Stimulated activated CD4-positive, alpha-beta T cell treated with anti-CD3 and anti-CD28 coated beads, TNF-alpha, amount 100 ng/mL, for 24 hours (primary cell): ENCODE results near the gene PFKFB2.

Source experiments
- DNase-seq, 3 experiments: peaks; one replicate each; pipeline ENCODE4 v3.0.0-alpha.2; 2020; ENCODE audit warnings: low read depth in 3 of 3

PFKFB2 gene

GRCh38 chr1:207088701-207089626, 35.9 kb downstream of the PFKFB2 start, which contains the start of gene C4BPB:
Gene C4BPB (plus strand): TSS chr1:207088860. CDS start chr1:207089532, 672 bp downstream.
- no peak for DNase-seq

DNA sequence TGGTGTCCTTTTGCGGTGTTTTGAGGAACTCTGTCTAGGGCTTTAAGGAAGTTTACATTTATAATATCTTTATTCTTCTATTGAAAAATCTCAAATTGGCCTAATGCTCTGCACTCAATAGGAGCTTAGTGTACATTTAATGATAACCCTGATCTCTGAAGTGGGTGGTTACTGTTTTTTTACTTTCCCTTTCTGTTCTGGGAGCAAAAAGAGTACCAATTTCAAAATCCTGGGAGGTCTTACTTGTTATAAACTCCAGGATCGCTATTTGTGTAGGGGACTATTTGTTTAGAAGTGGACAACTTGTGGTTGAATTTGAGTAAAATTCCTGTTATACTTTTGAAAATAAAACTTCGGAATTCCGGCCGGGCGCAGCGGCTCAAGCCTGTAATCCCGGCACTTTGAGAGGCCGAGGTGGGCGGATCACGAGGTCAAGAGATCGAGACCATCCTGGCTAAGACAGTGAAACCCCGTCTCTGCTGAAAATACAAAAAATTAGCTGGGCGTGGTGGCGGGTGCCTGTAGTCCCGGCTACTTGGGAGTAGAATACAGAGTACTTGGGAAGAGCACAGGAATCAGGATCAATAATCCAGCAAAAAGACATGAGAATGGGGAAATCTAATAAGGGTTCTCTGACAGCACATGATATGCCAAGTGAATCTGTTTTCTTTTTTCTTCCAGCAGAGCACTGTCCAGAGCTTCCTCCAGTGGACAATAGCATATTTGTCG, 36.7 kb downstream of the PFKFB2 start:
- DNase-seq = no peak

- no peak for DNase-seq
Observed at GRCh38 chr1:207091200-207091908, 38.3 kb downstream of the PFKFB2 start.

DNA sequence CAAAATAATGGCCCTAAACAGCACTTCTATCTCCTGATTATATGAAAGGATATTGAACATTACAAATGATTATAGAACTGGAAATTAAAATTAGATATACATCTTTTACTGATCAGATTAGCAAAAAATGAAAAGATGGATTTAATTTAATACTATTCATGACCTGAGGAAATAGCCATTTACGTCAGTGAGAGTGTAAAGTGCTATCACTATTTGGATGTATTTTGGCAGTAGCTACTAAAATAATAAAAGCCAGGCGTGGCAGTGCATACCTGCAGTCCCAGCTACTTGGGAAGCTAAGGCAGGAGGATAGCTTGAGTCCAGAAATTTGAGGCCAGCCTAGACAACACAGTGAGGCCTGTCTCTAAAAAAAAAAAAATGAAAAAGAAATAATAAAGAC, 40.9 kb downstream of the PFKFB2 start:
- DNase-seq = no peak

DNA sequence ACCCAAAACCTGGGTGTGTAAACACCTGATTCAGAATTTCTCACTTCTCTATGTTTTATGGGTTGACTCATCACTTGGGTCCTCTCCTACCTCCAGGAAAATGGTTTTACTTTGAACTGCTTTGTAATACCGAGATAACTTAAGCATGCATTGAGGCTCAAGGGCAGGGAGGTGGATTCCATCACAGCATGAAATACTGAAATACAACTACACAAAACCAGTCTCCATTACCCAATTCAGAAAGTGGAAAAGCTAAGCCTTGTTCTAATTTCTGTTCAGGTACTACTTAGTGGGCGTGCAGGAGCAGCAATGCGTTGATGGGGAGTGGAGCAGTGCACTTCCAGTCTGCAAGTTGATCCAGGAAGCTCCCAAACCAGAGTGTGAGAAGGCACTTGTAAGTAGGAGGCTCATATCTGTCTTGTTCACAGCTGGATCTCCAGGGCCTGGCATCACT, 44.8 kb downstream of the PFKFB2 start:
- peak in 1 of 3 experiments; percentile 37 for DNase-seq

DNA sequence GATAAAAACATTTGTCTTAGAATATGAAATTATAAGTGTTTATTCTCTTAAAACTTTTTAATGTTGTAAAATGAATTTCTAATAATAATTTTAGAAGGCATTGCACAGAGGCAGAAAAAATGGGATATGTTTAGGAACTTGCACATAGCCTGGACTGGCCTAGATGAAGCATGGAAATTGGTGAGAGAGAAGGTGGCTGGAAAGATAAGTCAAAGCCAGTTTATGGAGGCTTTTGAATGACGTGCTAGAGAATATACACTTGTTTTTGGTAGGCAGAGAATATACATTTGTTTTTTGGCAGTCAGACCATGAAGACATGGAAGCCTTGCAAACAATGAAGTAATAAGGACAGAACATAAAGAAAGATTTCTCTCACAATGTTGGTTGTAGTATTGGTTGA, 48.6 kb downstream of the PFKFB2 start:
- no peak for DNase-seq

DNA sequence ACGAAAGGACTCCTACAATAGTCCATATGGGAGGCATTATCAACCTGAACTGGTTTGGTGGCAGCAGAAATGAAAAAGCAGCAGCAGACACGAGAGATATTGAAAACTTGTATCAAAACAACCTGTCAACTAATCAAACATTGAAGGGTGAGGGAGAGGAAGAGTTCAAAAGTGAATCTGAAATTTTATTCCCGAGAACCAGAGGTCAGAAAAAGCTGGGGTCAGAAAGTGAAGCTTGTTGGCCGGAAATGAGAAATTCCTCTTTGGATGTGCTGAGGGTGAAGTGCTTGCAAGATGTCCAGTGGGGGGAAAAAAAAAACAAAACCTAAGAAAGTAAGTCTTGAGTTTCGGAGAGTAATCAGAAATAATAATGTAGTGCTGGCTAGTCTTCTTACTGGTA, 49.1 kb downstream of the PFKFB2 start:
- no peak for DNase-seq

GRCh38 chr1:207102659-207103058, 49.6 kb downstream of the PFKFB2 start:
- no peak for DNase-seq

DNA sequence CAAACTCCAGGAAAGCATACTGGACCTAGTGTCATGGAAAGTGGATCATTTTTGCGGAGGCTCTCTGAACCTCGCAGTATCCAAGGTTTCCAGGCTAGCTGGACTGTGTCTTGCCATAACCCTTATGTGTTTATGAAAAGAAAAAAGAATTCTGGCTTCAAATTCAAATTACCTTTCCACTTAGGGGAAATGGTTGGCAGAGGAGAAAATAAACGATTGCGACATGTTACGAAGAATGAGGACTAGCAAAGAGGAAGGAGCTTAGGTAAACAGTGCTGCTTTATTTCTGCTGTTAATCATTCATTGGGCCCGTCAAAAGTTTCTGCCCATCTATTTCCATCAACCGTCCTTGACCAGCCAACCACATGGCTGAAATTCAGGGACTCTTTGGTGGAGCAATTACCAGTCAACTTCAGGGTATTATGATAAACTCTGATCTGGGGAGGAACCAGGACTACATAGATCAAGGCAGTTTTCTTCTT, 50.9 kb downstream of the PFKFB2 start, which contains the start of gene C4BPA:
TSS of gene C4BPA (plus strand) at position 342 of the 482 bp plus-strand sequence. CDS start 8,793 bp downstream, outside the sequence.
- no peak for DNase-seq

- no peak for DNase-seq
Observed at GRCh38 chr1:207109004-207109403, 55.9 kb downstream of the PFKFB2 start.

DNA sequence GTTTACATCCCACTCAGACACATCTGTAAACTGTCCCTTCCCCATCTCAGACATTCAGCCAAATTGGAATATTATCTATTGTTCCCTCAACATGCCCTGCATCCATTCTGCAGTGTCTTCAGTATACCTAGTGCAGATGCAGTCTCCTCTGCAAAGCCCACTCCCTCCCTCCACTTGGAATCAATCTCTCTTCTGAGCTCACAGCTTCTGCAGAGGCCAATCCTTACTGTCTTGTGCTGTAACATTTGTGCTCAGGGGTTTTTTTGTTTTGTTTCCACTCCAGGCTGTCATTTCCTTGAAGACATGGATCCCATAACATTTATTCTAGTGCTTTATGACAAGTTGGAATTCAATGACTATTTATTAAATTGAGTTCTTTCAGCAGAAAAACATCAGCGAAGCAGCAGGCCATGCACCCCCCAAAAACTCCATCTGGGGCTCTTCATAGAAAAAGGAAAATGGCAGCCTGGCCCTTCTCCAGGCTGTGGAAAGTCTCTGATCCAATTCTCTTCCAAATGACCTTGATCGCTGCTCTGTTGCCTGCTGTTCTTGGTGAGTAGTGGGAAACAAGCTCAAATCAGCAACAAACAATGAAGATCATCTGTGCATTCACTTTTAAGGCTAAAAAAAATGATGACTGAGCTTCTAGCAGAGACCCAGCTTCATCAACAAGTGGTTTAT, 59.7 kb downstream of the PFKFB2 start:
- DNase-seq = no peak

GRCh38 chr1:207115269-207115668, 62.2 kb downstream of the PFKFB2 start:
- DNase-seq = no peak

DNA sequence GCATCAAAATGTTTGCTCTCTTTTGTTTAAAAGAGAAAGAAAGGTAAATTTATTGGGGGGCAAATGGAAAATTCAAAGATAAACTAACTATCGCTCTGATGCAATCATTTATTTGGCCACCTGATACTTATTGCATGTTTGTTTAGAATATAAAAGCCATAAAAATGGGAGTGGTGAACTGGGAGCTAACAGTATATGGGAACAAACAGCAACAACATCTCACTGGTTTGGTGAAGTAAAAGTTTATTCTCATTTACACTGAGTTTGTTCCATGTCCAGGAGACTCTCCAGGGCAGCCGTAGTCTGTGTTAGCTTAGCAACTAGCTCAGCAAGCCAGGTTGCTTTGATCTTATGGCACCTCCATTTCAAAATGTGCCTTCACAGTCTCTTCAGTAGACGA, 71.3 kb downstream of the PFKFB2 start:
- DNase-seq = no peak

DNA sequence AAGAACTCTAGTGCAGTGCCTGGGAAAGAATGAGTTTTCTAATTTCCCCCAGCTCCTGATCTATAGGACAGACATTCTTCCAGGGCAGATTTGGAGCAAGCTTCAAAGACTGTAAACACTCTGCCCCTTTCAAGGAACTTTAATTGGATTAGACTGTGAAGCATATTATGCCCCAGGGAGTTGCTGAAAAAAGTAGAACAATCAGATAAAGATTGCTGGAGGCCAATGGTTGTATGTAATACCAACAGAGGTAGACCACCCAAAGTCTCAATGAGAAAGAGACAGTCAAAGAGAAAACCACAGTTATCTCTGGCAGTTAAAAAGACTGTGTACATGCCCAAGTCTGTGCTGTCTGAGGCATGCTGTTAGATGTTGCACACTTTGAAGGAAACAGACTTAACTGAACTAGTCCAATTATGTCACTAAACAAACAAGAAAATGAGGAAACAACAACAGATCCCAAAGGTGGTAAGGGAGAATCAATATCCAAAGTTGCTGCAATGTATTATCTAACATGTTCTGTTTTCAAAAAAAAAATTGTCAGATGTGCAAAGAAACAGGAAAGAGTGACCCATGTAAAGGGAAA, 75.4 kb downstream of the PFKFB2 start:
- DNase-seq = no peak

GRCh38 chr1:207129053-207129452, 76.0 kb downstream of the PFKFB2 start:
- DNase-seq = no peak
